GM12874 (cell line): ENCODE data around the gene EDAR.

Experiments used
- CTCF ChIP-seq: IDR thresholded peaks from 2 replicates; pipeline ENCODE4 v1.5.1; 2011; ENCODE audit warnings: low read depth, mild to moderate bottlenecking, control low read depth, low read length, moderate library complexity; ENCODE audit not compliant: insufficient read depth

EDAR gene

GRCh38 chr2:108926561-108927380, 62.2 kb downstream of the EDAR start:
- TF ChIP-seq CTCF, result no peak

- no peak for TF ChIP-seq CTCF
Measured at GRCh38 chr2:108925735-108926134, 63.3 kb downstream of the EDAR start.

GRCh38 chr2:108925286-108925685, 63.7 kb downstream of the EDAR start:
- TF ChIP-seq CTCF, result no peak

- TF ChIP-seq CTCF, result no peak
Measured at GRCh38 chr2:108924580-108925251, 64.3 kb downstream of the EDAR start.

GRCh38 chr2:108923736-108924579, 65.1 kb downstream of the EDAR start:
- TF ChIP-seq CTCF, result no peak

GRCh38 chr2:108923019-108923700, 65.9 kb downstream of the EDAR start:
- no peak for TF ChIP-seq CTCF
